Liver (tissue), 9 donors: Measurements from ENCODE around the gene APOB. TPM values are rescaled to one million over a fixed set of nuclear protein-coding genes. Genes with fewer than 3 reads are reported as not detected.

Experiments
- DNase-seq: peaks from one replicate; pipeline ENCODE4 v3.0.0-alpha.2; 2017; ENCODE audit warnings: low spot score
- H3K27ac ChIP-seq, 2 donors: one replicate each; pipeline ENCODE4 v1.7.0; 2013; ENCODE audit warnings: inconsistent platforms in 2 of 2, low read length in 2 of 2, control low read depth in 1 of 2, low read depth in 1 of 2, mild to moderate bottlenecking in 1 of 2
- H3K27me3 ChIP-seq, 4 donors: one replicate each; pipeline versions ENCODE4 v1.6.1 to v1.7.0; 2013; ENCODE audit warnings: low read length in 3 of 4, inconsistent platforms in 1 of 4, mild to moderate bottlenecking in 1 of 4, moderate library complexity in 1 of 4; ENCODE audit not compliant: control insufficient read depth in 4 of 4, insufficient read depth in 4 of 4
- H3K36me3 ChIP-seq, 4 donors: one replicate each; pipeline versions ENCODE4 v1.6.1 to v1.7.0; 2013; ENCODE audit warnings: low read length in 3 of 4, mild to moderate bottlenecking in 3 of 4, low read depth in 1 of 4, moderate library complexity in 1 of 4; ENCODE audit not compliant: control insufficient read depth in 4 of 4, insufficient read depth in 3 of 4
- H3K4me1 ChIP-seq, 4 donors: one replicate each; pipeline versions ENCODE4 v1.6.1 to v1.7.0; 2013; ENCODE audit warnings: low read length in 3 of 4, mild to moderate bottlenecking in 3 of 4, moderate library complexity in 1 of 4; ENCODE audit not compliant: control insufficient read depth in 4 of 4, insufficient read depth in 4 of 4
- H3K4me3 ChIP-seq, 3 donors: one replicate each; pipeline versions ENCODE4 v1.6.1 to v1.7.0; 2013; ENCODE audit warnings: low read length in 3 of 3, control low read depth in 1 of 3, low read depth in 1 of 3, mild to moderate bottlenecking in 1 of 3
- H3K9ac ChIP-seq, 2 donors: one replicate each; pipeline ENCODE4 v1.7.0; 2013; ENCODE audit warnings: low read length in 2 of 2, mild to moderate bottlenecking in 2 of 2, moderate library complexity in 2 of 2, control low read depth in 1 of 2, low read depth in 1 of 2
- H3K9me3 ChIP-seq, 4 donors: one replicate each; pipeline versions ENCODE4 v1.6.1 to v1.7.0; 2013; ENCODE audit warnings: low read length in 3 of 4; ENCODE audit not compliant: control insufficient read depth in 4 of 4
- ATF3 ChIP-seq: IDR thresholded peaks from 2 replicates; pipeline ENCODE4 v1.6.1; 2016; ENCODE audit warnings: antibody characterized with exemption
- CTCF ChIP-seq: fragments of 150-350 bp; IDR thresholded peaks from 2 replicates; pipeline ENCODE4 v1.5.1; 2017; ENCODE audit warnings: improper control_type of control experiment, low read depth, low read length; ENCODE audit not compliant: missing input control
- EGR1 ChIP-seq, 2 donors: IDR thresholded peaks; 2 replicates each; pipeline ENCODE4 v1.6.1; 2016 to 2018; ENCODE audit warnings: antibody characterized with exemption in 2 of 2, low read depth in 2 of 2
- FOXA1 ChIP-seq: IDR thresholded peaks from 2 replicates; pipeline ENCODE4 v1.6.1; 2016; ENCODE audit warnings: antibody characterized with exemption
- FOXA2 ChIP-seq: IDR thresholded peaks from 2 replicates; pipeline ENCODE4 v1.6.1; 2016; ENCODE audit warnings: antibody characterized with exemption
- GABPA ChIP-seq, 2 donors: IDR thresholded peaks in 1 of 2; conservative IDR thresholded peaks in 1 of 2; 2 replicates each; pipeline ENCODE4 v1.6.1; 2016; ENCODE audit warnings: antibody characterized with exemption in 2 of 2, mild to moderate bottlenecking in 1 of 2, moderate library complexity in 1 of 2
- HNF4A ChIP-seq, 2 donors: conservative IDR thresholded peaks; 2 replicates each; pipeline ENCODE4 v1.6.1; 2016; ENCODE audit warnings: antibody characterized with exemption in 2 of 2, mild to moderate bottlenecking in 2 of 2
- HNF4G ChIP-seq: IDR thresholded peaks from 2 replicates; pipeline ENCODE4 v1.6.1; 2016; ENCODE audit warnings: antibody characterized with exemption
- JUND ChIP-seq, 2 donors: IDR thresholded peaks; 2 replicates each; pipeline ENCODE4 v1.6.1; 2016; ENCODE audit warnings: antibody characterized with exemption in 2 of 2
- MAX ChIP-seq: IDR thresholded peaks from 2 replicates; pipeline ENCODE4 v1.6.1; 2016; ENCODE audit warnings: antibody characterized with exemption
- NR2F2 ChIP-seq: IDR thresholded peaks from 2 replicates; pipeline ENCODE4 v1.6.1; 2016; ENCODE audit warnings: antibody characterized with exemption
- RAD21 ChIP-seq, 2 donors: IDR thresholded peaks; 2 replicates each; pipeline ENCODE4 v1.6.1; 2016; ENCODE audit warnings: antibody characterized with exemption in 2 of 2, mild to moderate bottlenecking in 2 of 2
- REST ChIP-seq: IDR thresholded peaks from 2 replicates; pipeline ENCODE4 v1.6.1; 2016; ENCODE audit warnings: antibody characterized with exemption, mild to moderate bottlenecking
- RXRA ChIP-seq, 2 donors: IDR thresholded peaks; 2 replicates each; pipeline ENCODE4 v1.6.1; 2017 to 2018; ENCODE audit warnings: antibody characterized with exemption in 2 of 2, mild to moderate bottlenecking in 1 of 2
- SP1 ChIP-seq: IDR thresholded peaks from 2 replicates; pipeline ENCODE4 v1.6.1; 2018; ENCODE audit warnings: antibody characterized with exemption, mild to moderate bottlenecking
- TAF1 ChIP-seq: conservative IDR thresholded peaks from 2 replicates; pipeline ENCODE4 v1.6.1; 2016; ENCODE audit warnings: antibody characterized with exemption, mild to moderate bottlenecking
- YY1 ChIP-seq: IDR thresholded peaks from 2 replicates; pipeline ENCODE4 v1.6.1; 2016; ENCODE audit warnings: antibody characterized with exemption, mild to moderate bottlenecking
- WGBS: extraction: QIAGEN DNeasy Blood & Tissue Kit; methylation state at CpG from one replicate; pipeline ENCODE4 v1.1.7; 2013; 5-methylcytosine and 5-hydroxymethylcytosine counted together
- polyA plus RNA-seq, 2 donors: library from polyadenylated mRNA; stranded (reverse) in 1 of 2; unstranded in 1 of 2; fragments of 200-250 nt in 1 of 2; fragments of >200 nt in 1 of 2; fragmentation: Nextera tagmentation in 1 of 2; extraction: Ambion mirVana in 1 of 2; gene quantifications; one replicate each; pipeline versions ENCODE4 v1.2.1 to v1.2.3, GENCODE V29; 2013 to 2015
- total RNA-seq, 2 donors: library from RNA; depleted of rRNA; stranded (reverse); fragments of >200 nt; gene quantifications; one replicate each; pipeline ENCODE4 v1.2.3, GENCODE V29; 2014
- TF ChIP-seq, protein P1 (sequence below): IDR thresholded peaks from 2 replicates; pipeline ENCODE4 v1.6.1; 2016; ENCODE audit warnings: antibody characterized with exemption
- donor health status: healthy.
- donor health status: healthy.
- donor health status: healthy.
- donor health status: healthy.
- donor health status: healthy.

Gene APOB
- total and polyA plus RNA-seq, 4 donors: 431 to 2,949 (median 1,463) TPM

DNA sequence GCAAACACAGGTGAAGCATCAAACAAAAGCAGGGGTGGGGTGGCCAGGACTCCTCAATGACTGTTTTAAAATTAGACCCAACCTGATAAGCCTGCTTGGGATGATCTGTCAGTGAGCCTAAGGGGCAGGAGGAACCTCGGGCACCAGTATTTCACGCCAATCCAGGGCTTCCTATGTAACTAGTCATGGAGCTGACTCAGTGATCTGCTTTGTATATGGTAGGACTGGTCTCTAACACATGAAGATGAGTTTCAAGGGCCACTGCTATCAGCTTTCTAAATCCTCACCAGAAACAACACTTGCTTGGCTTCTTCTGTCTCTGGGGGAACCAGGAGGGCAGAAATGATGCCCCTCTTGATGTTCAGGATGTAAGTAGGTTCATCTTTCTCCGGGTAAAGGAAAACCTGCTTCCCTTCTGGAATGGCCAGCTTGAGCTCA lies 6.2 kb downstream of the APOB start:
- no peak for DNase-seq
- no peak overlapping the region for H3K9ac ChIP-seq
- TF ChIP-seq, protein P1, sequence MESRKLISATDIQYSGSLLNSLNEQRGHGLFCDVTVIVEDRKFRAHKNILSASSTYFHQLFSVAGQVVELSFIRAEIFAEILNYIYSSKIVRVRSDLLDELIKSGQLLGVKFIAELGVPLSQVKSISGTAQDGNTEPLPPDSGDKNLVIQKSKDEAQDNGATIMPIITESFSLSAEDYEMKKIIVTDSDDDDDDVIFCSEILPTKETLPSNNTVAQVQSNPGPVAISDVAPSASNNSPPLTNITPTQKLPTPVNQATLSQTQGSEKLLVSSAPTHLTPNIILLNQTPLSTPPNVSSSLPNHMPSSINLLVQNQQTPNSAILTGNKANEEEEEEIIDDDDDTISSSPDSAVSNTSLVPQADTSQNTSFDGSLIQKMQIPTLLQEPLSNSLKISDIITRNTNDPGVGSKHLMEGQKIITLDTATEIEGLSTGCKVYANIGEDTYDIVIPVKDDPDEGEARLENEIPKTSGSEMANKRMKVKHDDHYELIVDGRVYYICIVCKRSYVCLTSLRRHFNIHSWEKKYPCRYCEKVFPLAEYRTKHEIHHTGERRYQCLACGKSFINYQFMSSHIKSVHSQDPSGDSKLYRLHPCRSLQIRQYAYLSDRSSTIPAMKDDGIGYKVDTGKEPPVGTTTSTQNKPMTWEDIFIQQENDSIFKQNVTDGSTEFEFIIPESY: peak; percentile 29
- TF ChIP-seq RXRA (IDR thresholded peaks at IDR 0.05): no peak
- no peak for TF ChIP-seq TAF1
- no peak for TF ChIP-seq YY1
- TF ChIP-seq NR2F2: no peak
- no peak for TF ChIP-seq ATF3
- peak in 1 of 2 donors; percentile 4 for TF ChIP-seq RAD21 (IDR thresholded peaks at IDR 0.05)
- TF ChIP-seq HNF4G: no peak
- peak; percentile 20 for TF ChIP-seq FOXA1
- TF ChIP-seq GABPA (IDR thresholded peaks at IDR 0.05 in 1 of 2, conservative IDR thresholded peaks at IDR 0.05 in 1 of 2): no peak
- no peak for TF ChIP-seq REST
- no peak for TF ChIP-seq HNF4A (conservative IDR thresholded peaks at IDR 0.05)
- TF ChIP-seq SP1: no peak
- no peak for TF ChIP-seq FOXA2
- TF ChIP-seq CTCF: no peak
- peak in 1 of 2 donors; percentile 34 for TF ChIP-seq EGR1 (IDR thresholded peaks at IDR 0.05; ENCODE audit: low read depth in 2 of 2)
- TF ChIP-seq MAX: no peak
- TF ChIP-seq JUND (IDR thresholded peaks at IDR 0.05): no peak
- no peak overlapping the region for H3K27ac ChIP-seq
- H3K9me3 ChIP-seq: no peaks in the 10 kb centered on the region
- H3K36me3 ChIP-seq: peaks cover 13 to 74% (median 57%) of the 10 kb centered on the region in 4 donors
- H3K4me1 ChIP-seq: peaks cover 0 to 58% (median 19%) of the 10 kb centered on the region in 4 donors
- H3K4me3 ChIP-seq: no peak overlapping the region
- no peaks in the 10 kb centered on the region for H3K27me3 ChIP-seq
- 73% methylated on average over 3 of the region's 3 CpGs for WGBS
